ENCODE results near the gene NACC2.

Gene NACC2

DNA sequence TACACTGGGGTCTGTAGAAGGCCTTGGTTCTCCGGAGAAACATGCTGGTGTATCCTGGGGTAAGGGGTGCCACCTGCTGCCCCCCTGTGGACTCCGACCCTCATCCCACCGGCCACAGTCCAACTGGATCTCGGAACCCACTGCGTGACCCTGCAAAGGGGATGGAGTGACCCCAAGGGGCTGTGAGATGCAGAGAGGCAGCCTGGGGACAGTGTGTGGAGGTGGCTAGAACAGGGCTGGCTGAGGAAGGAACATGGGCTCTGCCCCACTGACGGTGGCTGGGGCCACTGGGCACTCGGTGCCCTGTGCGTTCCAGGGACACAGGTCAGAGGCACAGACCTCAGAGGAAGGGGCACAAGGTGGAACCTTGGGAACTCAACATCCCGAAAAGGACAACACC, 2.3 kb downstream of the NACC2 start:
- no peak for DNase-seq (ENCODE audit: low spot score)

DNA sequence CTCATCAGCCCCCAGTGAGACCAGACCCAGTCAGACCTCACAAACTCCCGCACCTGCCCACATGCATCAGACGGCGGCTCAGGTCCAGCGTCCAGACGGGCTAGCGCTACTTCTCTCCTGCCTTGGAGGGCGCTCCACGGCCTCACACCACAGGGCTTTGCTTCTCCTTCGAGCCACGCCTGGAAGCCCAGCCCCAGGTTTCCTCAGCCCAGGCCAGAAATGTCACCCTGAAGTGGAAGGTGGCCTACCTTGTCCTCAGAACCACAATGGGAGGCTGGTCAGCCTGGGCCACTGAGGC, 2.8 kb downstream of the NACC2 start:
- no peak for DNase-seq (ENCODE audit: low spot score)

DNA sequence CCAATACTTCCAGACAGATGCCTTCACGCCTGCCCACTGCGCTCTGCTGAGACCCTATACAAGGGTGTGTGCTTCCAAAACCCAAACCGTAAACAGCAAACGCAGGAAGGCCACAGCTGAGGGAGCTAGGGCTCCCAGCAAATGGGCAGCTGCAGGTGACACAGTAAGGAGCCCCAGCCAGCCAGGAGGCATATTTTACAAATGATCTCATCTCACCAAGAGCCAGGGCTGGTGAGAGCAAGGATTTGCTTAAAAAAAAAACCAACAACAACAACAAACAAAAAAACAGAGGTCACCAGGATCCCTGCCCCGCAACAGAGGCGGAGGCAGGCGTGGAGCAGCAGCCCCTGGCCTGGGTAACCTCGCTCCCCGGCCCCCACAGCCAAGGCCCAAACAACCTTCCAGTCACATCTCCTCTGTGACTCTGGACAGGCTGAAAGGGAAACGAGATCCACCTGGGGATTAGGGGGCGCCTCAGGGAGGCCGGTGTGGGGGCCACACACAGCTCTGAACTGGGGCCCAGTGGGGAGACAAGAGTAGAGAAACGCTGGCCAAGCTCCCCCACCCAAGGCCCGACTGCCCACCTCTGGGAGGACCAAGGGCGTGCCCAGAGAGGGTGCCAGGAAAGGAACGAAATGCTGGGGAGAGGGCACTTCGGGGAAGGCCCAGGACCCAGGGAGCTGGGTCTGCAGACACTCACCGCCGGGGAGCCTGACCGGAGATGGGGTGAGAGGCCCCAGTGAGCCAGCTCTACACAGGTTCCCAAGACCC, 3.3 kb downstream of the NACC2 start:
- DNase-seq (ENCODE audit: low spot score), result no peak

DNA sequence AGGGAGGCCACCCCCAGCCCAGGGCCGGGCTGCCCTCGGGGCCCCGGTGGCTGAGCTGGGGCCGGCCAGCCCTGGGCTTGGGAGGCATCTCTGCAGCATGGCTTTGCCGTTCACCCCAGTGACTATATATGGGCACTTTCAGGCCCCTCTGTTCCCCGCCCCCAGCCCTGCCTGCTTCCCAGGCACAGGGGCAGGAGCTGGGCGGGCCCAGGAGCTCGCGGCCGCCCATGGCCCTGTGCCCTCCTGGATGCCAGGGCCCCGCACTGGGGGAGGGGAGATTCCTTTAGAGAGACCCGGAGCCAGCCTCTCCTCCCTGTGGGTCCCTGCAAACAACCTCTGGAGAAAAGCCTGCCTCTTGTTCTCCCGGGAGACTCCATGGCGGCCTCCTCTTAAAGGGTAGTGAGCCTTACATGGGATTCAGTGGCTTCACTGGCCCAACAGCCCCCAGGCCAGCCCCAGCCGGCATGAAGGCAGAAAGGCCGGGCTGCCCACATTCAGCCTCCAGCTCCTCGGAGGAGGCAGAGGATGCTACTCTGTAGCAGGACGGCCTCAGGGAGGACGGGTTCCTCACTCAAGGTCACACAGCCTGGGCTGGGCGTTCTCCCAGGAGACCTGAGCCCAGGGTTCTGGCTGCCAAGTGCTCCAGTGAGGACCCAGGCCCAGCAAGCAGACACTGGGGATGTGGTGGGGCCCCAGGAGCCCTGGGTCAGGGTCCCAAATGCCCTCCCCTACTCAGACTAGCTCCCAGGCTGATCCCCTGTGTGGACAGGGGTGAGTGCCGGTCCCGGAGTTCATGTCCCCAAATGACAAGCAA, 4.1 kb downstream of the NACC2 start:
- no peak for DNase-seq (ENCODE audit: low spot score)

DNA sequence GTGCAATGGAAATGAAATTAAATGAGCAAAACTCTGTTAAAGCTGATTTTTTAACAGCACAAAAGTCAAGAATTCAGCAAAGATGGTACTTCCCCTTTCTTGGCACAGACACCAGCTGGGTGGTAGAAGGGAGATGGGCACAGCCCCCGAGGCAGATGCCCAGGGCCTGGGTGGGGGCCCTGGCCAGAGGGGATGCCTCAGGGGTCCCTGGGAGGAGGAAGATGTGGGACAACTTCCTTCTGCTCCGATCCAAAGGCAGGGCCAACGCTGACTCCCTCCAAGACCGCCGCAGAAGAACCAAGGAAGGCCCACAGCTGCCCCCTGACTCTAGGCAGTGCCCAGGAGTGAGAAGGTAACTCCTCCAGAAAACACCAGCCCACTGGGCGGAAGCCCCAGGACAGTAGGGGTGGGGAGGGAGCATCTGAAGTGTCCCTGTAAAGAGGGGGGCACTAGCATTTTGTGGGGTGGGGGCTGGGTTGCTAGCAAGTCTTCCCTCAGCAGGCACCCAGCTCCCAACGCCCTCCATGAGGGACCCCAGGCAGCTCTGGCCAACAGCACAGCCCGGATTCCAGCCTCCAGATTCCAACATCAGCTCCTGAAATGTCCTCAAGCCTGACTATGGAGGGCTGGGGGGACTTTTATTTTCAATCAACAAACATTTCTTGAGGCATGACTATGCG, 4.9 kb downstream of the NACC2 start:
- no peak for DNase-seq (ENCODE audit: low spot score)

DNA sequence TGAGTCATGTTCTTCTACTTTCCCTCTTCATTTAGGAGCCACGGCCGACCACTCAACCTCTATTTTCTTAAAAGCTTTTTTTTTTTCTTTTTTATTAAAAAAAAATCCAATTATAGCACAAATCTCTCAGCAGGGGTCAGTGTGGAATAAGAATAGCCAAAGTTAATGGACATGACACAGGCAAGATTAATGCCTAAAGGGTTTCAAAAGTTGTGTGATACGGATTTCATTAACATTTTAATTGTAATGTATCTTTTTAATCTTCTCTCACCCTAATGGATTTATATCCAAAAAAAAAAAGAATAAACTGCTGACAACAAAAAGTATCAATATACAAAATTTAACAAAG, 5.4 kb downstream of the NACC2 start:
- DNase-seq (ENCODE audit: low spot score), result no peak

DNA sequence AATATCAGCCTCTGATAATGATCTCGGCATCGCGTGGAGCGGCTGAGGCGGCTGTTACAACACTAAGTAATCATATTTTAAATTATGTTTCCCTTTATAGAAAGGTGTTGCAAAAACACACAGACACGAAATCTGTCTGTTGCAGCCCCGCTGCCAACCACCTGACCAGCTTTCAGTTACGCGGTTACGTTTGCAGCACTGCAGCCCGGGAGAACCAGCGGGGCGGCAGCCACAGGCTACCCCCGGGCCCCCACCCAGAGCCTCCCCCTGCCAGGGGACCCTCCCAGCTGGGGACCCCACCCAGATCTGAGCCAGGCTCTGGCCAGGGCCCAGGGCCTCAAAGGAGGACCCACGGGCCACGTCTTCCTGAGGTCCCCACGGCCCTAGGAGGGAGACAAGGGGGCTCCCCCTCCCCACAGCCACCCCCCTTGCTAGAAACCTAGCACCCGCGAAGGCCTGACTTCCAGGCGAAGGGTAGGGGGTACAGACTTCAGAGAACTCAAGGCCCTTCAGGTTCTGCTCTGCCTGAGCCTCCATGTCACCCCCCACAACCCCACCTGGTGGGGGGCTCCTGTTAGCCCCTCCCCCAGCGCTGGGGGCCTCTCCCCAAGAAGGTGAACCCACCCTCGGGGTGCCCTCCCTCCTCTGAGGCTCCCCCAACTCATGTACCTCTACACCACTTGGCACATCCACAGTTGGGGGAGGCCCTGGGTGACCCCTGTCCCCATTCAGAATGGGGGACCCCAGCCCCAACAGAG, 6.0 kb downstream of the NACC2 start:
- no peak for DNase-seq (ENCODE audit: low spot score)

DNA sequence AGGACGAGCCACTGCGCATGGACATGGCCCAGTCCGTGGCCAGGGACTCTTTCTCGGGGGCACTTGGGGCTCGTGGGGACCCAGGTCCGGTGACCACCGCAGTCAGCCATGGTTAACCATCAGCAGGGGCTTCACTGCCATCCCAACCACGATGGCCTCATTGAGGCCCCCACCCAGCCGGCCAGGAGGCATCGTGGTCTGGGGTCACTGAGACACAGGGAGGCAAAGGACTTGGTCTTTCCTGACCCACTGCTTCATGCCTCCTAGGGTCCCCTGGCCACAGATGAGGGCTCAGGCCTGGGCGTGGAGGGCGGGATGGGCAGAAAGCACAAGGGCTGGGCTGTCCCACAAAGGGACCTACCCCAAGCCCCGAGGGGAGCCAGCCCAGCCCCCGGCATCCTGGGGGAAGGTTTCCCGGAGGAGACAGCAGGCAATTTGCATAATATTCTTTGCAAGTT, 6.6 kb downstream of the NACC2 start:
- DNase-seq (ENCODE audit: low spot score), result no peak

DNA sequence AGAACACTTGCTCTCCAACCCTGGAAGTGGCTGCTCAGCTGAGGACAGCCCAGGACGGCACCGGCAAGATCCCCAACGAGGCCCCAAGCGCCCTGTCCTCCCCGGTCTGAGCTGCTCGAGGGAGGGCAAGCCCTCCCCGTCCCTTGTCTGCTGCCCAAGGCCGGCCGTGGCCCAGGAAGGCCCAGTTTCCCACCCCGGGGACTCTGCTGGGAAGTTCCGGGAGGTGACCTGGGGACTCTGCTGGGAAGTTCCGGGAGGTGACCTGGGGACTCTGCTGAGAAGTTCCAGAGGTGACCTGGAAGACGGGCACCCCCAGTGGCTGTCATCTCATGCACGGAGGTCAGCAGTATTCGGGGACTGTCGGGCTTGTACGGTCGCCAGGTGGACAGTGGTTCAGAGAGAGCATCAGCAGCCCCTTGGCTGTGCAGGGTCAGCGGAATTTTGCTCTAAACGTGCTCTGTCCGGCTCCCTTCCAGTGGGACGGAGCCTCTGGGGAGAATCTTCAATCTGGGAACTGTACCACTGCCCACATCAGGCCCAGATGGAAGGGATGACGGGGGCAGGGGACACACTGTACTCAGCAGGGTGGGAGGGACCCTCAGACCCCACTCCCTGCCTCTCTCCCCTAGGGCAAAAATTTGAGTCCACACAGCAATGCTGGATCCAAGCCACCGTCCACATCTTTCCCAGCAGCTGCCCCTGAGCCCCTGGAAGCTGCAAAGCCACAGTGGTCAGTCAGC, 7.2 kb downstream of the NACC2 start:
- no peak for DNase-seq (ENCODE audit: low spot score)

DNA sequence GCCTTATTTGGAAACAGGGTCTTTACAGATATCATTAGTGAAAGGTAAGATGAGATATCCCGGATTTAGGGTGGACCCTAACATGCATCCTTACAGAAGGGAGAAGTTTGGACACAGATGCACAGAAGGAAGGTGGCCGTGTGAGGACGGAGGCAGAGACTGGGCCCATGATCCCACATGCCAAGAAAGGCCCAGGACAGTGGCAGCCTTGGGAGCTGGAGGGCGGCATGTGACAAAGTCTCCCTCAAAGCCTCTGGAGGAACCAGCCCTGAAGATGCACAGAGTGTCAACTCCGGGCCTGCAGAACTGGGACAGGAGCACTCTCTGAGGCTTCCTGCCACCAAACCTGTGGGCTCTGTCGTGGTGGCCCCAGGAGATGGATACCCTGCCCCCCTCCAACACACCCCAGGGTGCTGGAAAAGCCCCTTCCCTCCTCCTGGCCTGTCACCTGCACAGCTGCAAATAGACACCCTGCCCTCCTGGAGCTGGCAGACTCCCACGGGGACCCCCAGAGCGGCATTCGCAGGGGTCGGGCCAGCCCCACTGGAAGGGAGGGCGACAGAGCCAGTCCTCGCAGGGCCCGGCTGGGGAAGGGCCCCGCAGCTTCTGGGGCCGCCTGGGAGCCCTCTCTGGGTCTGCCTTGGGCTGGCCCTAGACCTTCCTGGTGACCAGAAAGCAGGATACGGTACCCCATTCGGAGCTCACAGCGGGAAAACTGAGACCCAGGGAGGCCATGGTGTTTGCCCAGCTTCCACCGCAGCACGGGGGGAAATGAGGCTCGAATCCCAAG, 7.9 kb downstream of the NACC2 start:
- DNase-seq (ENCODE audit: low spot score), result no peak

DNA sequence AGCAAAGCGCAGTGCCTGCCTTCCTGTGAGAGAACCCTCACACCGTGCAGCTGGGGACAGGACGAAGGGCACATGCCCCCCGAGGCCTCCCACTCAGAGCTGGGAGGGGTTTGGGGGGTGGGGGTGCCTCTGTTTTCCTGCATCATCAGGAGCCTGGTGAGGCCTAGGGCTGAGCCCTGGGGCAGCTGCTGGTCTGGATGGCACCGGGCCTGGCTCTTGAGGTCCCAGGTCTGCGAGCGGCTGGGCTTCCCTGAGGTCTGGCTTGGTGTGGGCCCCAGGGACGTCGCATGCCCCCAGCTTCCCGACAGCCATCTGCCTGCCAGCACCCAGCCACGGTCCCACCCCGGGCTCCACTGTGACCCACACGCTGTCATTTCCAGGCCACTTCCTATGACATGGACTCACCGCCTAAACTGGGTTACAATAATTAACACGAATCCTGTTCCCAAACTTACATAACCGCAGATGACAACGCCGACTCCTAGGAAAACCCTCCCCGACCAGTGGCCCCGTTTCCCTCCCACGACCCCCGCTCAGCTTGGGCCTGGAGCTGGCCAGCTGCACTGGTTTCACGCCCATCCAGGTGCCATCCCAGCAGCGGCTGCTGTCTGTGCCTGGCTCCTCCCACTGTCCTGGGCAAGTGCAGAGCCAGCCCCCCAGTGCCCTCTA, 8.7 kb downstream of the NACC2 start:
- DNase-seq (ENCODE audit: low spot score), result no peak

DNA sequence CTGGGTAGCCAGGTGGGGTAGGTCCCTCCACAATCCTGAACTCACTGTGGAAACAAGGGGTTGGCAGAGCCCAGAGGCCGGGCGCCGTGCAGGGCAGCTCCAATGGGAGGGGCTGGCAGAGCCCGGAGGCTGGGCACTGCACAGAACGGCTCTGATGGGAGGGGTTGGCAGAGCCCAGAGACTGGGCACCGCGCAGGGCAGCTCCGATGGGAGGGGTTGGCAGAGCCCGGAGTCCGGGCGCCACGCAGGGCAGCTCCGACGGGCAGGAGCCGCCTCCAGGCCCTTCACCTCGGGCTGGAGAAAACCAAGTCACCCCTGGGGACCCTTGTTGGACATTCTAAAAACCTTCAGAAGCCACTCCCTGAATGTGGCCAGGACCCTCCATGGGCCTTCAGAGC, 9.3 kb downstream of the NACC2 start:
- DNase-seq (ENCODE audit: low spot score), result no peak

DNA sequence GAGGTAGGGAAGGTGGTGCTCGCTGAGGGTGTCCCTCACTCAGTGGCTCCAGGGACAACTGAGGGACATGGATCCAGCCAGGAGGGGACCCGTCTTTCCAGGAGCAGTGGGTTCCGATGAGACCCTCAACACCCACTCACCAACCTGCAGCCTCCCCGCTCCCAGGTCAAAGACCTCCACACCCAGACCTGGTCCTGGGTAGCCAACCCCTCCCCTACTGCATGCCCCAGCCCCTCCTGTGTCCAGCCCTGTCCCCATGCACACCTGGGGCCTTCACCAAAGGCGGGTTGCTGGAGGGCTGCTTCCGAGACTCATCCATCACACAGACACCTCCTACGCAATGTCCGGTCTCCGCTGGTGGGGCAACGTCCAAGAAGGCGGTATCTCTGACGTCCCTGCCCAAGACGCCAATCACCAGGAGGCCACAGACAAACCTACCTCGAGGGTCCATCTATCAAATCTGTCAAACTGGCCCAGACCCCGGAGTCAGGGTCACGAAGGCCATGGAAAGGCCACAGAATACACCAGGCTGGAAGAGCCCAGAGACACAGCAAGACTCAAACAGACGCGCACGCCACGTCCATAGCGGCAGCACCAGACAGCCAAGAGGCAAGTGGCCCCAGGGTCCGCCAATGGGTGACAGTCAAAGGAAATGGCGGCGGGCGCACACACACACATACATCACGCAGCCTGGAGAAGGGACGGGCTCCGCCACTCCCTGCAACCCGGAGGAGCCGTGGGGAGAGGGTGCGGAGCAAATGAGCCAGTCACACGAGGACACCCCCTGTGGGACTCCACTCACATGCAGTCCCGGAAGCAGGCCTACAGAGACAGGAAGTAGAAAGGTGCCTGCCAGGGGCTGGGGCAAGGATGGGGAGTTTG, 10.8 kb downstream of the NACC2 start:
- DNase-seq (ENCODE audit: low spot score), result no peak

DNA sequence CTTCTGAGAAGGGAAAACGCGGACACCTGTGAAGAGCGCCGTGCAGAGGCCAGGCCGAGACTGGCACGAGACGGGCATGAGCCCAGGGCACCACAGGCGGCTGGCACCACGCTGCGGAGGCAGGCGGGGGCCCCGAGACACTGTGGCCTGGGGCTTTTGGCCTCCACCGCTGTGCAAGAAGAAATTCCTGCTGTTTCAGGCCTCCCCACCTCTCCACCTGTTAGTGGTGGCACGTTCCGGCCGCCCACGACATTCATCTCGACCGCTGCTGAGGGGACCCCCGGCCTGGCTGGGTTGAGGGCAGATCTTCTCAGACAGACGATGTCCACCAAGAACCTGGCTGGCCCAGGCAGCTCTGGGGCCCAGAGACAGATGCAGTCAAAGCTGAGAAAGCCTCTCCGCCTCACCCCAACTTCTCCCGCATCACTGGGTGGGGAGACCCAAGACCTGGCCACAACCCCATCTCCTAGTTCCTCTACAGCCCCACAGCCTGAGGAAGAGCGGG, 11.5 kb downstream of the NACC2 start:
- no peak for DNase-seq (ENCODE audit: low spot score)

DNA sequence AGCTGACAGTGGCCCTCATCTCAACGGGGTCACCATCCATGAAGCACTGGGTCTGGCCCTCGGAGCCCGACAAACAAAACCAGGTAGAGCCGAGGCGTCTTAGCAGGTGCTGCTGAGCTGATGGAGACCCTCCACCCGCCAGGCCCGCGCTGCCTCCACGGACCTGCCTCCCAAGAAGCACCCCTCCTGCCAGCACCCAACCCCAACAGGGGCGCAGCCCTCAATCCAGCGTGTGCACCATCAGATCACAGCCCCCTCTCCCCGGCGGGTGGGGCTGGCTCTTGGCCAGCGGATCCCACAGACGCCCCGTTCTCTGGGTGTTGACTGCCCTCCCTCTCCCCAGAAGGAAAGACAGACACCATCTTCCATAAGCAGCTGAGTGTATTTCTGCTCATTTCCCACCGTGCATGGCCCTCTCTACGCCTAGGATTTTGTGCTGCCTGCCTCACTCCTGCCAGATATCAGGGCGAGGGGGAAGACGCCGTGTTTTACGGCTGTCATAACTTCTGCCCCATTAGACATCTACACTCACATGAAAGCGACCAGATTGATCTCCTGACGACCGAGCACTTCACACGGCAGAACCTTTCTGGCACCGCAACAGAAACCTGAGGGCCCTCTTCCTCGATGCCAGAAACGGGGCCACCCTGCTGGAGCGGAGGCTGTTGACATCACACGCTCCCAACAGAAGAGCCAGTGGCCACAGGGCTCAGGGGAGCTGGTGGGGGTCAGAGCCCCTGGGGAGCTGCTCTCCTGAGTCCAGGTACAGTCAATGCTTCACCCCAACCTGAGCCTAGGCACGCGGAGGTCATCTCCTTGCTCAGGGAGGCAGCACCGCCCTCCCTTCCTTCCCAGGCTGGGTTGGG, 12.4 kb downstream of the NACC2 start:
- no peak for DNase-seq (ENCODE audit: low spot score)

DNA sequence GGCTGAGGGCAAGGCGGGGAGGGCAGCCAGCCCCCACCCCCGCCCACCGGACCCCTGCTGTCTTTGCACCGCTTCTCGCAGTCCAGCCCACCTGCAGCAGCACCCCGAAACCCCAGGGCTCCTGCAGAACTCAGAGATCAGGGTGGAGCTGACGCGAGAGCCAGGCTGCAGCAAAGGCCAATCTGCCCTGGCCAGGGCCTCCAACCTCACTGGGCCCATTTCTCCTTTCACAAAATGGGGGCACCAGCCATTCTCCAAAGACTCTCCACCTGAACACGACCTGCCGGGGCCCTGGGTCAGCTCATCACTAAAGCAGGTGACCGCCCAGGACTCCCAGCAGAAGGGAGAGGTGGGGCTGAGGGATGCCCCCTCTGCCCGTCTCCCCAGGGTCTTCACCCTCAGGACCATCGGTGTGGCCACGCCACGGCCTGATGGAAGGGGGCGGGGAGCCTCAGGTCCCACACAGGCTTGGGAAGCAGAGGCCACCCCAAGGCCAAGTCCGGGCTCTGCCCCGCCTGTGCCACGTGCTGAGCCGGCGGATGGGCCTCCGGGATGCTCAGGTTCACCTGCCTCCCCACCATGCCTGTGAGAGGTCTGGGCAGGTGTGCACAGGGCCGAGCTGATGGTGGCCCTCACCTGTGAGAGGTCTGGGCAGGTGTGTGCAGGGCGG, 13.1 kb downstream of the NACC2 start:
- no peak for DNase-seq (ENCODE audit: low spot score)

DNA sequence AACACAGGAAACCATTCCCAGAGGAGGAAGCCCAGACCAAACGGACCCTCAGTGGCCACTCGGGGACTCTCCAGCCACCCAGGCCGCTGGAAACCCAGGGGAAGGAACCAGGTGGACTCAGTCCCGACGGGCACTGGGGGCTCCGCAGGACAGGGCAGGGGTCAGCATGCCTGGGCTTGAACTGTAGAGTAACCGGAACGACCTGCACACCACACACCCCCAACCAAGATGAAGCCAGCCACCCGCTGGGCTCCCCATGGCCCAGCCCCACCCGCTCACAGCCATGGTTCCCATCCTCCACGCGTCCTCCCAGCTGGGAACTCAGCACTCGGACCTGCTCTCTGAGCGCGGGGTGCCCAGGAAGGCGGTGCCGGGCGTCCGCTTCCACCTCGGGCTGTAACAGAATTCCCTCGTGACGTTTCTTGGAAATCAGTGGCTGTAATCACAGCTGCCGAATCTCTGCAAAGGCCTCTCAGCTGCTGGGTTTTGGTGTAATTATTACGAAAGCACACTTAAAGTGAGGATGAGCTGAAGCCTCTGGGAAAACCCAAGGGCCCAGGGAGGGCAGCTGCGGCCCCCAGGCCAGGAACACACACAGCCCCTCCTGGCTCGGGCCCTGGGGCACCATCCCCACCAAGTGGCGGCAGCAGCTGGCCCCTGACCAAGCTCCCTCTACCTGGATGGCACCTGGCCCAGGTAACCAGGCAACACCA, 13.8 kb downstream of the NACC2 start:
- DNase-seq (ENCODE audit: low spot score), result no peak

Data from ecto neural progenitor cell (in vitro differentiated cells).